Measurements from ENCODE around the gene NISCH. TPM values are rescaled to one million over a fixed set of nuclear protein-coding genes. Genes with fewer than 3 reads are reported as not detected.

Gene NISCH
- total RNA-seq, 1 donor from 2014 or later, result 240 TPM

- H3K36me3 Mint-ChIP-seq, result no peaks in the 10 kb centered on the region
- H3K4me3 Mint-ChIP-seq, result no peak overlapping the region
- no peak overlapping the region for H3K27ac Mint-ChIP-seq
- no peaks in the 10 kb centered on the region for H3K27me3 Mint-ChIP-seq (ENCODE audit: low read depth)
- no peaks in the 10 kb centered on the region for H3K9me3 Mint-ChIP-seq
- no peak for DNase-seq (ENCODE audit: low spot score in 2 of 2, unreplicated experiment in 2 of 2)
- H3K4me1 Mint-ChIP-seq, result peaks cover 15% of the 10 kb centered on the region
- TF ChIP-seq CTCF (IDR thresholded peaks at IDR 0.05; ENCODE audit: unreplicated experiment), result no peak
These were observed 39.6 kb upstream of the NISCH start for GRCh38 chr3:52415800-52416199.

GRCh38 chr3:52420388-52420787, 35.0 kb upstream of the NISCH start:
- Mint-ChIP-seq H3K27me3 (ENCODE audit: low read depth) (no peaks in the 10 kb centered on the region), H3K4me3 (no peak overlapping the region), H3K9me3 (no peaks in the 10 kb centered on the region), H3K4me1 (peaks cover 9% of the 10 kb centered on the region), H3K27ac (no peak overlapping the region), H3K36me3 (no peaks in the 10 kb centered on the region)
- DNase-seq (ENCODE audit: low spot score in 2 of 2, unreplicated experiment in 2 of 2), result no peak
- TF ChIP-seq CTCF (IDR thresholded peaks at IDR 0.05; ENCODE audit: unreplicated experiment), result no peak

- Mint-ChIP-seq H3K27ac (no peak overlapping the region), H3K4me1 (peaks cover 9% of the 10 kb centered on the region), H3K9me3 (no peaks in the 10 kb centered on the region), H3K36me3 (no peaks in the 10 kb centered on the region), H3K27me3 (ENCODE audit: low read depth) (peaks cover 3% of the 10 kb centered on the region), H3K4me3 (no peak overlapping the region)
- DNase-seq (ENCODE audit: low spot score in 2 of 2, unreplicated experiment in 2 of 2), result no peak
- no peak for TF ChIP-seq CTCF (IDR thresholded peaks at IDR 0.05; ENCODE audit: unreplicated experiment)
These were observed 32.7 kb upstream of the NISCH start for GRCh38 chr3:52422669-52423068.

GRCh38 chr3:52423173-52423572, 32.2 kb upstream of the NISCH start:
- no peak for DNase-seq (ENCODE audit: low spot score in 2 of 2, unreplicated experiment in 2 of 2)

GRCh38 chr3:52428151-52429005, 27.0 kb upstream of the NISCH start:
- Mint-ChIP-seq H3K27ac (no peak overlapping the region), H3K4me1 (peaks cover 21% of the 10 kb centered on the region), H3K9me3 (no peaks in the 10 kb centered on the region), H3K27me3 (ENCODE audit: low read depth) (peaks cover 6% of the 10 kb centered on the region), H3K36me3 (no peaks in the 10 kb centered on the region), H3K4me3 (no peak overlapping the region)
- DNase-seq (ENCODE audit: low spot score in 2 of 2, unreplicated experiment in 2 of 2), result no peak
- TF ChIP-seq CTCF (IDR thresholded peaks at IDR 0.05; ENCODE audit: unreplicated experiment), result peak; percentile 51

More at GRCh38 chr3:52423173-52423572, 32.2 kb upstream of the NISCH start:
- Mint-ChIP-seq H3K36me3 (no peaks in the 10 kb centered on the region), H3K4me3 (no peak overlapping the region), H3K4me1 (peaks cover 9% of the 10 kb centered on the region), H3K27me3 (ENCODE audit: low read depth) (peaks cover 6% of the 10 kb centered on the region), H3K27ac (no peak overlapping the region), H3K9me3 (no peaks in the 10 kb centered on the region)
- TF ChIP-seq CTCF (IDR thresholded peaks at IDR 0.05; ENCODE audit: unreplicated experiment), result no peak

Measured in mesothelial cell of epicardium (in vitro differentiated cells).